ENCODE measurements around the gene SOST.

Gene SOST

GRCh38 chr17:43774304-43775250, 16.0 kb upstream of the SOST start:
- DNase-seq: no peak

DNA sequence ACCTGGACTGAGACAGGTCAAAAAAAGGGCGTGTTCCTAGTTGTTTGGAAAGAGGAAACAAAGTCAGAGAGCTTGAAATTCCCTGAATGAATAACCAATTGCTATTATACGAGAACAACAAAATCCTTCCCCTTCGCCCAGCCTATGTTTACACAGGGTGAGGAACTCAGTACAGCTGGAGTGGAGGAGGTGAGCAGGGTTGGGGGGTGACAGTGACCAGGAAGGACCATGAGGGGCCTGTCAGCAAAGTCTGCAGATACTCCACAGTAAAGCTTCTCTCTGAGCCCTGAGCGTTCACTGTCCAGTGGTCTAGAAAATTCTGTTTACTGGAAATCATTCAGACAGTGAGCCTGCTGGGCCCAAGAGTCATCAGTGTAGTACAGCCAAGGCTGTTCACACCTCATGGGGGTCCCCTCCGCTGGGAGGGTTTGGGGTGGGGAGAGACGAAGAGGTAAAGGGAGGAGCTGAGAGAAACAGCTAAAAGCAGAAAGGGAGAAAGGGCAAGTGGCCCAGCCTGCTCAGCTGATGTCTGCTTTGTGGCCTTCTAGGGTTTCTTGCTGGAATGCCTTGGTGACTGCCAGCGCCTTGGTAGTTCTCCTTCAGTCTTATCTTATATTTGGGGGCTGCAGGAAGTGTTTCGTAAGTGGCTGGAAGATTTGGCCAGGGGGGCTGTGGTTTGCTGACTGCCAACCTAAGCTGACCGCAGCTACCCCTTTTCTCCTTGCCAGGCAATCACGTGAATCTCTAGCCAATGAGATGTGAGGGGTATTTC, 14.5 kb upstream of the SOST start:
- DNase-seq: no peak

DNA sequence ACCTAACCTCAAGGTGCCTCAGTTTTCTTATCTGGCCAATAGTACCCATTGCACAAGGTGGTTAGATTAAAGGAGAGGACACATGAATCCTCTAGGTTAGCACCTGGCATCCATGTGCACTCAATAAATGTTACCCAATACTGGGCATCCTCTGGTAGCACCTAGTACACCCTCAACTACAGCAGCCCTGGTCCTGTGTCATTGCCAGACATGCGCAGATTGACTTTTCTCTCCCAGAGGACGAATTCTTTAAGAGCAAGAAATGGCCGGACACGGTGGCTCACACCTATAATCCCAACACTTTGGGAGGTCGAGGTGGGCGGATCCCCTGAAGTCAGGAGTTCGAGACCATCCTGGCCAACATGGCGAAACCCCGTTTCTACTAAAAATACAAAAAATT, 12.9 kb upstream of the SOST start:
- DNase-seq: no peak

DNA sequence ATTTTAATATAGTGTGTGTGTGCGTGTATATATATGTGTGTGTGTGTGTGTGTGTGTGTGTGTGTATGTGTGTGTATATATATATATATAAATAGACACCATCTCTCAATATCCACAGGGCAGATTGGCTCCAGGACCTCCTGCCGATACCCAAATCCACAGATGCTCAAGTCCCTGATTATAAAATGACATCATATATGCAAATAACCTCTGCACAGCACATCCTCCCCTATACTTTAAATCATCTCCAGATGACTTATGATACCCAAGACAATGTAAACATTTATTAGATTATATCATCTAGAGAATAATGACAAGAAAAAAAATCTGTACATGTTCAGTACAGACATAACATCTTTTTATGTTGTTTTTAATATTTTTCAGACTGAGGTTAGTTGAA, 12.4 kb upstream of the SOST start:
- no peak for DNase-seq

DNA sequence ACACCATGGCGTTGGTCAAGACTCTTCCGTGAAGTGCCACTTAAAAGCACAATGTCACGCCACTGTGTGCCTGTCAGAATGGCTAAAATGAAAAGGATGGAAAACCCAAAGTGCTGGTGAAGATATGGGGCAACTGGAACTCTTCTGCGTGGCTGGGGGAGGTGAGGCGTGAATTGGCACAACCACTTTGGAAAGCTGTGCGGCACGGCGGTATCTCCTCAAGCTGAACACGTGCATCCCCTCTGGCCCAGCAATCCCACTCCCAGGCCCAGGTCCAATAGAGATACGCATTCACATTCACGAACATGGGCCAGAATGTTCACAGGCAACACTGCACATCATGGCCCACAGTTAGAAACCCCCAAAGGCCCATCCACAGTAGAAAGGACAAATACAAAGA, 11.3 kb upstream of the SOST start:
- no peak for DNase-seq

DNA sequence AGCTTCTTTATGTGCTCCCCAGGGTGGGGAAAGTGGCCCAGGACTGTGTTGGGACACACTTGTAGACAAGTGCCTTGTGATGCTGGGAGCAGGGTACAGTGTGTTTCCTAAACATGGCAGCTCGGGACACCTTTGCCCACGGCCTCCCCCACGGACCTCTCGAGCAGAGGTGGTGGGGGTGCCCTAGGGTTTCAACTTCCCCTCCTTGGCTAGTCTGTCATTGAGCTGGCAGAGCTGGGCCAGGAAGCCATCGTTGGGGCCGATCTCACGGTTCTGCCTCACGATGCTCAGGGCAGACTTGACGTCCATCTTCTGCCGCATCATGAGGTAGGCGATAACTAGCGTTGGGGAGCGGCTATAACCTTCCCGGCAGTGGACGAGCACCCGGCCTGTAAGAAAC, 10.8 kb upstream of the SOST start:
- no peak for DNase-seq

- no peak for DNase-seq
Observed at GRCh38 chr17:43768943-43769342, 10.4 kb upstream of the SOST start.

DNA sequence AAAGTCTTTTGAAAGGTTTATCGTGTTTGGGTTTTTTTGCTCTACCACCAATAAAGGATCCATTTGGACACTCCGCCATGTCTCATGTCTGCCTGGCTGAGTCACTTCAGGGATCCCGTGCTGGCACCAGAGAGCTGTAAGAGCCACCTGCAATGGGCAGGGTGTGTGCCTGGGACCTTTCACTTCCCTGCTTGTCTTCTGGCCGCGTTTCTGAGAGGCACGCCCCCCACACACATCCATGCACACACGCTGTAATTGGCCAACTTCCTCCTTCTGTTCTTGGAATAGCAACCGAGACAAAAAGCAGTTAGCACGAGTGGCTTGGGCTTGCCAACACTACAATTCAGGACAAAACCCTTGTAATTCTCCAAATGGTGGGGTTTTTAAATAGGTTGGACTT, 9.8 kb upstream of the SOST start:
- DNase-seq: no peak

DNA sequence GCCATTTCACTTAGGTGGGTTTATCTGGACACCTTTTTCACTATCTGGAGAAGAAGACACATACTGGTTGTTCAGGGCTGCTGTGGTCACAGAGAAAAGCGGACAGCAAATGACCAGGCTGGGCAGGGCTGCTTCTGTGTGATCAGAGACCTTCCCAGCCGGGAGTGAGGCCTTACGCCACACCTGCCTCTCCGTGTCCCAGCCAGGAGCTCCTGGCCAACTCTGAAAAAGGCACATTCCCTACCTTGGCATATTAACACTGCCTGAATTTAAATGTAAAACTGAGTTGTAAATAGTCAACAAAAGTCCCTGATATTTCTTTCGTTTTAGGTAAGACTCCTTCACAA, 9.1 kb upstream of the SOST start:
- DNase-seq: no peak

GRCh38 chr17:43767053-43767712, 8.6 kb upstream of the SOST start:
- DNase-seq: no peak

DNA sequence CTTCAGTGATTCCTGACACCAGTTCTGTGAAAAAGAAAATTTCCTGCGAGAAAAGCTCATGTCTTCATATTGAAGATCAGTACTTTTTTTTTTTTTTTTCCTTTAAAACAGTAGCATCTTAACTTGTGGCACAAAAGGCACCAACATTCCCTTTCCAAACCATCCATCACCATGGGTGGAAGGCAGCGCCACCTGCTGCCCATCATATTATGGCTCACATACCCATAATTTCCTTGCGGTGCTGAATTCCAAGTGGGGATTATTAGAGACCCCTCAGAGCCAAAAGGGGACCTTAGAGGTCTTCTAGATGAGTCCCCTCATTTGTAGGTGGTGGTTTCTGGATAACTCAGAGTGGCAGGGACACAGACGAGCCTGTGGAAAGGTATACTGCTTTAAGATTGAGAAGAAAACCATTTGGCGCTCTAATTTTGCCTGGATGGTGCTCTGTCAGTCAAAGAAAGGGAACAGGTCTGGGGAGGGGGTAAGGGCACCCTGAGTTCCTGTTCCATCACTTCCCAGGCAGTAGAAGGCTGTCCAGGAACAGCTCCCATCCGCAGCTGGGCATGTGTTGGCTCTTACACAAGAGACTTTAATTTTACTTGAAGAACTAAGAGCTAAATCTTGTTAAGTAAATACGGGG, 7.9 kb upstream of the SOST start:
- peak in 1 of 2 experiments; percentile 40 for DNase-seq

GRCh38 chr17:43760254-43760852, 1.8 kb upstream of the SOST start:
- peak; percentile 77 to 89 for DNase-seq

- no peak for DNase-seq
Observed at GRCh38 chr17:43759836-43760235, 1.2 kb upstream of the SOST start.

DNA sequence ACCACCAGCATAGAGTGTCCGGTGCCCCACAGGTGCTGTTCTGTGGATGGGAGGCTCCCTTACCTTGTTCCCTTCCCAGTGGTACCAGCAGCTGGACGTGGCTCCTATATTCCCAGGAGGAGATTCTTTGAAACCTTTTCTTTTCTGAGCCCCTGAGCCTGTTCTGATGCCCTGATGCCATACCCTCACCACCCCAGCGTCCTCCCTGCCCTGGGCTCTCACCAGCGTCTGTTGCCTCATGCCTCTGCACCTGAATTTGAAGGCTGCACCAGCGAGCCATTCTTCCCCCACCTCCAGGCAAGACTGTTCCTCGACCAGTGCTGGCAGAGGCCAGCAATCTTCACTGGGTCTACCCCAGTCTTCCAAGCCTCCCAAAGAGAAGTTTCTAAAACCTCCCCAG, 505 bp downstream of the SOST start:
- no peak for DNase-seq

- DNase-seq: no peak
Observed at GRCh38 chr17:43757171-43757660, 1.4 kb downstream of the SOST start.

- DNase-seq: no peak
Observed at GRCh38 chr17:43756201-43756600, 2.4 kb downstream of the SOST start.

- no peak for DNase-seq
Observed at GRCh38 chr17:43755389-43755875, 3.2 kb downstream of the SOST start.

- no peak for DNase-seq
Observed at GRCh38 chr17:43754947-43755346, 3.6 kb downstream of the SOST start.

DNA sequence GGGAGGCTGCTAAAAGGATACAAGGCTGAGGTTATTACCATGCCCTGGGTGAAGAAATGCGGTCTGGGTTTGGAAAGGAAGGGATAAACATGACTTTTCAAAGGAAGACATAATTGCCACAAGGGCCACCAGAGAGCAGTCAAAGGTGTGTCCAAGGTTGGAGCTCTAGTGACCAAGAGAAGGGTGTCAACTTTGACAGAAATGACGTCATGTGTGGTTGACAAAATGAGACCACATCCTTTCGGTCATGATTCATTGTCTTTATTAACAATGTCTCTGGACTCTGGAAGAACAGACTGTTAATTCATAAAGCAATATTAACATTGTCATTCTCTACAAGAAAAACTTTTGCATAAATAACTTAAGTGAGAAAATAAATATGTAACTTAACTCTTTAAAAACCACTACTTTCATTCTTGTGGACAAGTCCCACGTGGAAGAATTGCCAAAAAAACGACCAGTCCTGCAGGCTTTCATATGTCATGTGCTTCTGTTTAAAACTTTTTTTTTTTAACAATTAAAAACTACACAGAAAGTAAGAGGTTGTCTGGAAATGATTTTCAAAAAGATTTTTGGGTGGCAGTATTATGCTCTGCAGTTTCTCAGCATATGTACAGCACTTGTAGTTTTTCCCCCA, 5.0 kb downstream of the SOST start:
- no peak for DNase-seq

GRCh38 chr17:43750153-43750552, 8.4 kb downstream of the SOST start:
- no peak for DNase-seq

- DNase-seq: no peak
Observed at GRCh38 chr17:43745541-43745940, 13.1 kb downstream of the SOST start.

GRCh38 chr17:43741636-43742035, 17.0 kb downstream of the SOST start:
- no peak for DNase-seq

All from stimulated activated CD4-positive, alpha-beta T cell treated with anti-CD3 and anti-CD28 coated beads, Interleukin-4, amount 100 ng/mL, for 4 hours (primary cell).